Right ventricle myocardium superior (tissue), 1 donor: ENCODE results near the gene SETD2. TPM values are rescaled to one million over a fixed set of nuclear protein-coding genes. Genes with fewer than 3 reads are reported as not detected.
"Not testable (repeated sequence)": the region's sequence is repeated elsewhere in the genome, so short reads cannot be mapped to it uniquely, and the experiment has no call there.

Source experiments
- ATAC-seq: fragments of 200-7000 bp; cut with Tn5 transposase; one replicate; pipeline ENCODE4 v1.9.1; 2020; ENCODE audit warnings: mild to moderate bottlenecking; ENCODE audit not compliant: poor library complexity
- DNase-seq: peaks from one replicate; pipeline ENCODE4 v3.0.0-alpha.2; 2020
- intact Hi-C: fragments of 100-400 bp; cut with DNase I; formaldehyde crosslinking; loops from one replicate; pipeline ENCODE4 v1.11.2; 2022
- total RNA-seq: library from RNA; stranded (reverse); fragmentation: NEBNext Ultra II Directional; extraction: Animal tissue kit (Norgen Biotek cat#: 25700); gene quantifications from one replicate; pipeline ENCODE4 v1.2.1, GENCODE V29; 2021
- donor health status: DM: no; HTN: yes; CAD: no; lungs with severe emphysema.

SETD2 gene
- total RNA-seq, 1 donor from 2014 or later = 23.8 TPM

DNA sequence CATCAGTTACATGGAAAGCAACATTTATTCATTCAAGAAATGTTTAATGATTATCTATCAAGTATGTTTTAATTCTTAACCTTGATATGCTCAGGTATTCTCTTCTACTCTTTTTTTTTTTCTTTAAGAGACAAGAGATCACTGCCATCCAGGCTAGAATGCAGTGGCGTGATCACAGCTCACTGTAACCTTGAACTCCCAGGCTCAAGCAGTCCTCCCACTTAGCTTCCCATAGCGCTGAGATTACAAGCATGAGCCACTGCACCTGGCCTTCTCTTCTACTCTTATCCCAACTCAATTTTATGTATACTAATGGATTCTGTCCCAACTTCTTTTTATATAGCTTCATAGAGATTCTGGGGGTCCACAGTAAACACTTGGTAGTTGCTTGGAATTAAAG is 50.9 kb downstream of the SETD2 start:
- DNase-seq (no peak), ATAC-seq (no peak)
- intact Hi-C loops = no loop called here

DNA sequence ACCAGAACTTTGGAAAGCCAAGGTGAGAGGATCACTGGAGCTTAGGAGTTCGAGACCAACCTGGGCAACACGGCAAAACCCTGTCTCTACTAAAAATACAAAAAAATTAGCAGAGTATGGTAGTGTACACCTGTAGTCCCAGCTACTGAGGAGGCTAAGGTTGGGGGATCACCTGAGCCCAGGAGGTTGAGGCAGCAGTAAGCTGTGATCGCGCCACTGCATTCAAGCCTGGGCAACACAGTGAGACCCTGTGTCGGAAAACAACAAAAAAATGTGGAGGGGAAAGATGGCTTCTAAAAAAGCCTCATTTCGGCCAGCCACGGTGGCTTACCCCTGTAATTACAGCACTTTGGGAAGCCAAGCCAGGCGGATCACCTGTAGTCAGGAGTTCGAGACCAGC is 54.5 kb downstream of the SETD2 start:
- intact Hi-C loops = no loop called here
- ATAC-seq (no peak), DNase-seq (no peak)

DNA sequence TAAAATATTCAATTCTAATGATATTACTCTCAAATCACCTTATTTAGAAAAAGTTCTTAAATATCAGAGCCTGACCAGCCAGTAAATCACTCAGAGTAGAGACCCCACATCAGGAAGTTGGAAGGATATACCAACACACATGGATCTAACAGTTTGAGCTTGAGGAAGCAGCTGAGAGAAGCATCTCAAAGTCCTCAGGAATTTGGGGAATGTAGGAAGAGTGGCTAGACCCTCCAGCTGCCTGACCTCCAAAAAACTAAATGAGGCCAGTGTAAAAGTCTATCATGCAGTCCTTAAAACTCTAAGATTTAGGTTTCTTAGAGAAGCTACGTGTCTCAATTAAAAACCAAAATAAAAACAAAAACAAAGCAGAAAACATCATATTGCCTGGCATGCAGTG is 55.4 kb downstream of the SETD2 start:
- intact Hi-C loops = no loop called here
- ATAC-seq (no peak), DNase-seq (no peak)

DNA sequence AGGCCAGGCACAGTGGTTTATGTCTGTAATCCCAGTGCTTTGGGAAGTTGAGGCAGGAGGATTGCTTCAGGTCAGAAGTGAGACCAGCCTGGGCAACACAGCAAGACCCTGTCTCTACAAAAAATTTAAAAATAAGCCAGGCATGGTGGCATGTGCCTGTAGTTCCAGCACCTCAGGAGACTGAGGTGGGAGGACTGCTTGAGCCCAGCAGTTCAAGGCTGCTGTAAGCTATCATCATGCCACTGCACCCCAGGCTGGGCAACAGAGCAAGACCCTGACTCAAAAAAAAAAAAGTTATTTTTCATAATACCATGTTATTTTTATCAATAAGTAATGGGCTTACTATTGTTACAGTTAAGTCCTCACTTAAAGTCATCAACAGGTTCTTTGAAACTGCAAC is 59.7 kb downstream of the SETD2 start:
- intact Hi-C loops = no loop called here
- no peak for DNase-seq
- ATAC-seq = no peak

DNA sequence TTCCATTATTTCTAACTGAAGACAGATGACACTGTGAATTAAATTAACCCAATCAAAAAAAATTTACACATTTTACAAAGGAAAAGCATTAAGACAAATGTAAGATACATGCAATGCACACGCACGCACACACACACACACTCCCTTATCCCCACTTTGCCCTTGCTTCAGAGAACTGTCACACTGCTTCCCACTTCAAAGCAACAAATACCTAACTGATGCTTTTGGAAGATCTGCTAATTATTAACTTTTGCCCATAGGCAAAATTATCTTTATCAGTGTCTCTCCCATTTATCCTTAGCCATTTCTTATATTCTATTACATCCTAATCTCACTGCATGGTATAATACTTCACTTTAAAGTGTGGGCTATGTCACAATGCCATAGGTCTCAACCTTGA is 60.3 kb downstream of the SETD2 start:
- ATAC-seq (no peak), DNase-seq (no peak)
- intact Hi-C loops = no loop called here

DNA sequence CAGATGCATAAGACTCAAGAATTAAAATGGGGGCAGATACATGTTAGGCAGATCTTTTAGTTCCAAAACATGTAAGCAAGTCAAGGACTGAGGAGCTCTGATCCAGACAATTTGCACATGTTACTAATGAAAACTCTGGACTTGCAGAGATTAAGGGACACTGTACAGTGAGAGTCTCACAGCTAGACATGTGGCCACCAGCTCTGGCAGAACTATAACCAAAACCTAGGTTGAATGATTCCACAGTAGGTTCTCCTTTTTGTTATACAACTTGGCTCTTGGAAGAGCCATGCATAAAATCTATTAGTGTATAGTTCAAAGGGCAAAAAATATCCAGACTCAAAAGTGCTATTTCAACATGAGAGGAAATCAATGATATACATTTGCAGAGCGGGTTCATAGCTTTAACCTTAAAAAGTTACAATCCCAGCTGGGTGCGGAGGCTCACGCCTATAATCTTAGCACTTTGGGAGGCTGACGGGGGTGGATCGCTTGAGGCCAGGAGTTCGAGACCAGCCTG is 61.8 kb downstream of the SETD2 start:
- intact Hi-C loops = no loop called here
- DNase-seq (no peak), ATAC-seq (no peak)

DNA sequence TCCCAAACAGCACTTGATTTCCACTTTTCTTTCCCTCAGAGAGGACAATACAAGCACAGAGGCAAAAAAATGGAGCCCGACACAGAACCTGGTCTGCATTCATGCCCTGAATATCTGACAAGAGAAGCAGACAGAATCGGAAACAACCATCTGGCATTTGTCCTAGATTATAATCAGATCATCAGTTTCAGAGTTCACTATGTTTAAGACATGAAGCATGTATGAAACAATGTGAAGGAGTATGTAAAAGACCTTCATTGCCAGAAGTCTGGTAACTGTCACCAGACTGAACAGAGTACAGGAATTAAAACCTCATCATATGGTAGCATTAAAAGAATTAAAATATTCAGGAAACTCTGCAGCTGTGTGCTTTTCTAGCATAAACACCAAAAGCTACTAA is 65.0 kb downstream of the SETD2 start:
- ATAC-seq (no peak), DNase-seq (no peak)
- intact Hi-C loops = no loop called here

DNA sequence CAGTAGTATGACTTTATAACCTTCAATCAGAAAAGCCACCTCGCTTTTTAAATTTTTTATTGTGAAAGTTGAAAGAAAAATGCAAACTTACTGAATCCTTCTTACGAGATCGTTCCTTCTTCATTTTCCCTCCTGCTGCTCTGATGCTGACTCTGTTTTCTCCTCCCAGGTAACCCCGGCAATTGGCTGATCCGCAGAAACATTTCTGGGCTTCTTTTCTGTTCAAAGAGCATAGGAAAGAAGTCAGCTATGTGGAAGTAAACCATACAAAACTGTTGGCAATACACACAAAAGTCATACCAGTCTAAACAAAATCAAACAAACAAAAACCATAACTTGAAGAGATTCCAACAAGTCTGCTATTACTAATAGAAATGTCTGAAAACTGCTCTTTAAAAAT is 66.0 kb downstream of the SETD2 start:
- intact Hi-C loops = no loop called here
- ATAC-seq (no peak), DNase-seq (no peak)

DNA sequence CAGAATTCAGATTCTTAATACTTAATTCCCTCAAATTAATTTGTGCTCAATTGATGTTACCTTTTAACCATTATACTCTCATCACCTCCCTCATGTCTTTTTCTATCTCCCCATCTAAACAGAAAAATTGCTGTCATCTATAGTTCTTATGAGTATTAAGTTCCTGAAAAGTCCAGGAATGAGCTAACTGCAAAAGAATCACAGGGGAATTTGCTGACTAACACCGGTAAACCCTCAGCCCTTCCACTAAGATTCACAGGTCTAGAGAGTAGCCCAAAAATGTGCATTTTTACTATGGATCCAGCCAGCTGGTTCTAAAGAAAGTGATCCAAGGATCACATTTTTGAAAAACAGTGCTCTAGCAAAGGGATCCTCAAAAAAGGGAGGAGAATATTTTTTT is 67.0 kb downstream of the SETD2 start:
- DNase-seq (no peak), ATAC-seq (no peak)
- intact Hi-C loops = no loop called here

DNA sequence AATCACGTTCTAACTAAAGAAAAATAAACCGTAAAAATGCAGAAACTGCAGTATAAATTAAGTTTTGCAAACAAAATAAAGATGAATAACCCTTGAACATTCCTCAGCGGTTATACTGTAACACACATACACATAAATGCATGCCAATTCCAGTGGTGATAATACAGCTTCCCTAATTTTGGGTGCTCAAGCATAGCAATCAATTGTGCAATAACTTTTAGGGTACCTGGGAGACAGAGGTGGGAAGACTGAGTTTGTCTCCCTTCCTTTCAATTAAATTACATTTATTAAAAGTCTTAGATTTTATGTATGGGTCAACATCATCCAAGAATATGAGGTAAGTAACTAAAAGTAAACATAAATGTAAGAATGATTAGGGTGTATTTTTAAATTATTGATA is 71.8 kb downstream of the SETD2 start:
- no peak for ATAC-seq
- intact Hi-C loops = no loop called here
- no peak for DNase-seq

DNA sequence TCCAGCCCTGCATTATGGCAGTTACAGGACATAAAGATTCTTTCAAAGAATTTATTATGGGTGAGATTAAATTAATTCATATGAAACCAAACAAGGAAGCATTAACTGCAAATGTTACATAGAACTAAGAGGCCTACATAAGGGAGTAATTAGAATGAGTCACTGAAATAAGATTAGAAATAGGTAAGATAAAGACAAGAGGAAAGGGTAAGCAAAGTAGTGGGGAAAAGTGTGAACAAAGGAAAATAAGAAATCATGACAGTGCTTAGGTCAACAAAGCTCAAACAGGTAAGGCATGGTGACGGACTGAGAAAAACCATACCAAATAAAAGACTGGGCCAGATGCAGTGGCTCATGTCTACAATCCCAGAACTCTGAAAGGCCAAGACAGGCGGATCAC is 74.3 kb downstream of the SETD2 start:
- ATAC-seq = no peak
- no peak for DNase-seq
- intact Hi-C loops = no loop called here

DNA sequence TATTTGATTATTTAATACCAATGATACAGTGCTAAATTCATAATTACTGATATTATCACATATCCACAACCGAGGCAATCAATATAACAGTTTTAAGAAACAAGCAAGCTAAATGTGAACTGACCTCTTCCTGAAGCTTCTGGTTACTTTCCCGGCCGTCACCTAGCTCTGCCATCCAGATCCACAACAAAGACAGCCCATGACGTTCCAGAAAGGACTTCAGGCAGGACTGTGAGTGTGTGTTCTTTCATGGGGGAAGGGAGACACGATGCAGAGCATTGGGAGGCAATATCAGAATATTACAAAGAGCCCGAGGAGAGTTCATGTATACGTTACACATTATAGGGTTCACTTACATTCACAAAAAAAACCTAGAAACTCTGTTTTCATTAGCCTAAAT is 77.8 kb downstream of the SETD2 start:
- intact Hi-C loops = no loop called here
- no peak for ATAC-seq
- no peak for DNase-seq

DNA sequence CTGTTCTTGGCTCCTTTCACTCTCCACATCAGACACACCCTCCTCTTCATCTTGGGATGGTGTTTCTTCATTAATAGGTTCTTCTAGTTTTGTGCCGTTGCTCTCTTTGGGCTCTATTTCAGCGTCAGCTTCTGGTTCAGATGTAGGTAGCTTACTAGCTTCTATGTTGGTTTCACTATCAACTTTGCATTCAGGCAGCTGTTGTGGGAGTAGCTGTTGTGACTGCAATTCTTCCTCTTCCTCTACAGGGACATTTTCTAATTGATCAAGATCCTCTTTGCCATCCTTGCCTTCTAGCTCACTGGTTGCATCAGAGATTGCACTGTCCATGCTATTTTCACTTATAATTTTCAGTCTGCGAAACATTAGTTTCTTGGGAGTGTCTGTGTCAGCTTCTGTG is 80.1 kb downstream of the SETD2 start:
- intact Hi-C loops = no loop called here
- ATAC-seq (no peak), DNase-seq (no peak)

DNA sequence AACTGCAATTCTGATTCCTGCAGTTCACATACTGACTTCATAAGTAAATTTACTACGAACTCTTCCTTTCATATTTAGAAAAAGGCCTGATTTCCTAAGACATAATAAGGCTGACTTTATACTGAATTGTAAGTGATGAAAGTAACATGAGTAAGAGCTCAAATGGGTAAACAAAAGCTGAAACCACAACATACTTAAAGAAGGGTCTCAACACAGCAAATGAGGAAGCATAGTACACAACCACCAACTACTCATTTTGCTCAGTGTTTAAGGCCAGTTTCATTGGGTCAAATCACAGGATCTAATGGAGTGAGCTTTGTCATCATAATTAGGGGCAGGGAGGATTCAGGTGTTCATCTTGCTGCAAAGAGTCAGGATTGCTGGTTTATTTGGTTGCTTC is 81.4 kb downstream of the SETD2 start:
- intact Hi-C loops = no loop called here
- no peak for ATAC-seq
- no peak for DNase-seq

DNA sequence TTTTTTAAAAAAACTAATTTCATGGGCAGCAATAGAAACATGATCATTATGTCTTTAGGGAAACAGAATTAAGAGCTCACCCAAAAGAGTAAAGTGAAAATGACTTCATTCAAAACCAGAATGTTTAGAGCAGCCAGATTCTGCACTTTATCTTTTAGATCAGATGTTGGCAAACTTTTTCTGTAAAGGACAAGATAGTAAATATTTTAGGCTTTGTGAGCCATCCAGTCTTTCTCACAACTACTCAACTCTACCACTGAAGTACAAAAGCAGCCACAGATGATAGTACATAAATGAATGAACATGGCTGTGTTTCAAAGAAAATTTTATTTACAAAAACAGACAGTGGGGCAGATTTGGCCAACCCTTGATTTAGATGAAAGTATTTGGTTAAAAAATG is 84.5 kb downstream of the SETD2 start:
- intact Hi-C loops = no loop called here
- ATAC-seq (no peak), DNase-seq (no peak)

DNA sequence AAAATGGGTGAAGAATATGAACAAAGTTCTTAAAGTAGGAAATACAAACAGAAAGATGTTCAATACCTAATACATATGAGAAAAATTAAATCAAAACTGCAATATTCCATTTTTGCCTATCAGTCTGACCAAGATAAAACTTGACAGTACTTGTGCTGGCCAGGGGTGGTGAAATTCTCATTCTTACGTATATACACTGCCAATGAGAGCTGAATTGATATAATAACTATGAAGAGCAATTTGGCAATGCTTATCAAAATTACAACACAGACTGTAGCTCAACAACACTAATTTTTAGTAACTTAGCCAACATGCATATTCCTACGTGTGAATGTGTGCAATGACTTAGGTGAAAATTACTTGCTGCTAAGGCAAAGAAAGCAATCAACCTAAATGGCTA is 90.2 kb downstream of the SETD2 start:
- intact Hi-C loops = no loop called here
- ATAC-seq (no peak), DNase-seq (no peak)

DNA sequence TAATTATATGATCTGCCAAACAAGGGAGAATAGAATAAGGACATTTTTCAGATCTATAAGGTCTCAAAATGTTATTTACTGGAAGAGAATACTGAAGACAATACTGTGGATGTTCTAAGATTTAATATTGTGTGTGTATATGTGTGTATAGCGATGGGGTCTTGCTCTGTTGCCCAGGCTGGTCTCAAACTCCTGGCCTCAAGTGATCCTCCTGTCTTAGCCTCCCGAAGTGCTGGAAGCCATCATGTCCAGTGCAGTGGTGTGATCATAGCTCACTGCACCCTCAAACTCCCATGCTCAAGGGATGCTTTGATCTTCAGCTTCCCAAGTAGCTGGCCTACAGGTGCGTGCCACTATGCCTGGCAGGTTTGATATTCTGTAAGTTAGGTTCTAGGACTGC is 93.1 kb downstream of the SETD2 start:
- ATAC-seq (no peak), DNase-seq (no peak)
- intact Hi-C loops = no loop called here

DNA sequence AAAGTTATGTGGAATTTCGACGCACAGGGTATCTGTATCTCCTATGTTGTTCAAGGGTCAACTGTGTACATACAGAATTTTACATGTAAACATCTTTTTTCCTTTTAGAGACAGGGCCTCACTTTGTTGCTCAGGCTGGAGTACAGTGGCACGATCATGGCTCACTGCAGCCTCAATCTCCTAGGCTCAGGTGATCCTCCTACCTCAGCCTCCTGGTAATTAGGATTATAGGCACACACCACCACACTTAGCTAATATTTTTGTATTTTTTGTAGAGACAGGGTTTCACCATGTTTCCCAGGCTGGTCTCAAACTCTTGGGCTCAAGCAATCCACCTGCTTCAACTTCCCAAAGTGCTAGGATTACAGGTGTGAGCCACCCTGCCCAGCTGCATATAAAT is 97.7 kb downstream of the SETD2 start:
- intact Hi-C loops, ATAC-seq: not testable (repeated sequence)

DNA sequence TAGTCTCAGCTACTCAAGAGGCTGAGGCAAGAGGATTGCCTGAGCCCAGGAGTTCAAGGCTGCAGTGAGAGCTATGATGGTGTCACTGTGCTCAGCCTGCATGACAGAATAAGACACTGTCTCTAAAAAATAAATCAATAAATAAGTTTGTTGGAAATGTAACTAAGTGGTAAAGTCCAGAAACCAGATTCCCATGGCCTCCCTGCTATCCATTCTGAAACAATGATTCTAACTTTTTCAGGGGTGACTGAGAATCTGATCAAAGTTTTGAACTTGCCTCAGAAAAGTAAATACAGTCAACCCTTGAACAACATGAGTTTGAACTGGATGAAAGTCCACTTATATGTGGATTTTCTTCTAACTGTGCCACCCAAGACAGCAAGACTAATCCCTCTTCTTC is 98.2 kb downstream of the SETD2 start:
- ATAC-seq = no peak
- no peak for DNase-seq
- intact Hi-C loops = no loop called here

More for the DNA sequence above, 97.7 kb downstream of the SETD2 start:
- not testable (repeated sequence) for DNase-seq

DNA sequence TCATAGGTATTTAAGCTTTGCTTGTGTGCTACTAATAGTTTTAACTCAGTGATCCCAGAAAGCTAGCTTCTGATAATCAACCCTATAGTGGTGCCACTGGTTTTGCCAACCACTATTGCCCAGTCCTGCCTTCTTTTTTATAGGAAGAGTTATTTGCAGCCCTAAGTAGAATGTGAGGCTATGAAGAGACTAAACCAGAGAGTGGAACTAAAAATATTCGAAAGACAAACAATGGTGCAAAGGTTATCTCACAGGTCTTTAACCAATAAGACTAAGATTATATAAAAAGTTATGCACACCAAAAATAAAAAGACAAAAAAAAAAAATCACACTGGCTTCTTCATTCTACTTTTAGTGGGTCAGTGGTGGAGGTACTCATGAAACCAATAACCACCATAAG is 98.9 kb downstream of the SETD2 start:
- DNase-seq (no peak), ATAC-seq (no peak)
- intact Hi-C loops = no loop called here

DNA sequence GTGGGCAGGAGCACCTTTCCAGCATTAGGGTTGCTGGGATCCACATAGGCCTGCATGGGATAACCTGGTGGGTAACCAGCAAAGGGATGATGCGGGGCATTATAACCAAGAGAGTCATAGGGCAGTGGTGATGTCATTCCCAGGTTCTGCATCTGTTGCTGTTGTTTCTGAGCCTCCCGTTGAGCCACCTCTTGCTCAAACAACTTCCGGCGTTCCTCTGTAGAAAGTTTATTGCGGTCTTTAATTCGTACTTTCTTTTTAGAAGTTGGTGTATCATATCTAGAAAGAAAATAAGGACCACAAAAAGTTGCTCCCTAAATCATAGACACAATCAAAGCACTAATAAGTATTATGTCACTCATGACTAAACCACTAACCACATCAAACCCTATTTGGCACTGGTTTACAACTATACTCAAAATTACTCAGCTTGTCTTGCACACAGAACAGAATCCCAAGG is 106.7 kb downstream of the SETD2 start:
- ATAC-seq = no peak
- intact Hi-C loops = no loop called here

DNA sequence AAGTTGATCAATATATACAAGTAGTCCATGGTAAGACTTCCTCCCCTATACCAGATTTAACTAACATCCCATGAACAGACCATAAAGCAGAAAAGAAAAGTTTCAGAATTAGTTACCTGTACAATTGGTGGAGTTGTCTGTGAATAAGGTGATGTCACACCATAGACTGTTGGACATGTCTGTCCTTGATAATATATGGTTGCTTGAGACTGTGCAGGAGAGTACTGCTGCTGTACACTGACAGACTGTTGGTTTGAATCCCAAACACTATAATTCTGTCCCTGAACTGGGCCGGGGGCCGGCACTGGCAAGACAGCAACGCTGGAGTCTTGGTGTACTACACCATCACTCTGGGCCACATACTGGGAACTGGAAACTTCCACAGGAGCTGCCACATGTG is 107.2 kb downstream of the SETD2 start:
- intact Hi-C loops = no loop called here
- DNase-seq (no peak), ATAC-seq (no peak)

More for the DNA sequence above, 106.7 kb downstream of the SETD2 start:
- no peak for DNase-seq
